Erythroblast (primary cell): ENCODE results near the gene FTO.

Source experiments
- GATA1 ChIP-seq: IDR thresholded peaks from 2 replicates; pipeline ENCODE4 v1.6.1; 2011; ENCODE audit warnings: low read depth, mild to moderate bottlenecking, control low read depth, low read length, moderate library complexity
- POLR2A ChIP-seq: IDR thresholded peaks from 2 replicates; pipeline ENCODE4 v1.6.1; 2011; ENCODE audit warnings: mild to moderate bottlenecking, low read length

DNA sequence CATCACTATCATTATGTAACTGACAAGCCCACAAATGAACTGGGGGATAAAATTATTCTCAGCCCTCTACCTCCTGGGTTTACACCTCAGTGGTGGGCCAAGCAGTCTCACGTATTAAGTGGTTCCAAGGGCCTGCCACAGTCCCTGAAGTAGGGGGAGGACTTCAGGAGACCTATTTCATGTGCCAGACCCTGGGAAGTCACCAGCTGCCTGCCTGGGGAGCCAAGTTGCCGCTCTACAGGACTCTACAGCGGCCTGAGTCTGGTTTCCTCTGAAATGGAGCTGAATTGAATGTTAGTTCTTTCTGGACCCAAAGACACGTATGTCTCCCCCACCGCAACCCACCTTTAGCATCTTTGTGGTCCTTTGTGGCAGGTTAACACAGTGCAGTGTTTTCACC lies 395.7 kb downstream of the FTO start:
- TF ChIP-seq POLR2A: no peak
- no peak for TF ChIP-seq GATA1
